Stimulated activated CD8-positive, alpha-beta memory T cell treated with anti-CD3 and anti-CD28 coated beads, Interleukin-7, amount 100 ng/mL, for 4 hours (primary cell): ENCODE results near the gene S100A11.

Experiments
- DNase-seq, 2 donors: peaks; one replicate each; pipeline ENCODE4 v3.0.0-alpha.2; 2020; ENCODE audit warnings: low read depth in 2 of 2

The S100A11 gene

GRCh38 chr1:152001631-152002584 is 34.9 kb downstream of the S100A11 start:
- peak; percentile 57 to 70 for DNase-seq

DNA sequence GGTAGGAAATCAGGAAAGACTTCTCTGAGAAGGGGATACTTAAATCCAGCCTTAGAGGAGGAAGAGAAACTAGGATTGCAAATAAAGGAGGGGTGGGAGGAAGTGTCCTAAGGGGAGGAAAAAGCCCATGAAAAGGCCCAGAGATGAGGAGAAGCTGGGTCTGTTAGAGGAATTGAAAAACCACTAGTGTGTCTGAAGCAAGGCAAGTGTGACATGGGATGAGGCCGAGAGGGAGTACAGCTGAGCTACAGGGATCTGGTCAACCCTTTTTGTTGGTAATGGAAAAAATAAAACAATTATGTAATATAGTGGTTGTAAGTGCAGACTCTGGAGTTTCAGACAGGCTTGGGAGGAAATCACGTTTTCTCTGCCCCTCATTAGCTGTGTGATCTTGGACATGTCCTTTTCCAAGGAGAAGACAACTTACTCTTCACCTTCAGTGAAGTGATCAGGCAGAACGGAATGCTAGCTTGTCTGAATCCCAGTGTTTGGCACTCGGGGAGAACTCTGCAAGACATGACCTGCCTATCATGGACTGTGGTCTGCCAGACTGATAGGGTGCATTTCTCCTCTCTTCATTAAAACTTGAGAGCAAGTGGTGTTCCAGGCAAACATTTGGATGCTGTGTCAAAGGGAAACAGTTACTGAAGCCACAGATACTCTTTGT is 35.7 kb downstream of the S100A11 start:
- DNase-seq = no peak

DNA sequence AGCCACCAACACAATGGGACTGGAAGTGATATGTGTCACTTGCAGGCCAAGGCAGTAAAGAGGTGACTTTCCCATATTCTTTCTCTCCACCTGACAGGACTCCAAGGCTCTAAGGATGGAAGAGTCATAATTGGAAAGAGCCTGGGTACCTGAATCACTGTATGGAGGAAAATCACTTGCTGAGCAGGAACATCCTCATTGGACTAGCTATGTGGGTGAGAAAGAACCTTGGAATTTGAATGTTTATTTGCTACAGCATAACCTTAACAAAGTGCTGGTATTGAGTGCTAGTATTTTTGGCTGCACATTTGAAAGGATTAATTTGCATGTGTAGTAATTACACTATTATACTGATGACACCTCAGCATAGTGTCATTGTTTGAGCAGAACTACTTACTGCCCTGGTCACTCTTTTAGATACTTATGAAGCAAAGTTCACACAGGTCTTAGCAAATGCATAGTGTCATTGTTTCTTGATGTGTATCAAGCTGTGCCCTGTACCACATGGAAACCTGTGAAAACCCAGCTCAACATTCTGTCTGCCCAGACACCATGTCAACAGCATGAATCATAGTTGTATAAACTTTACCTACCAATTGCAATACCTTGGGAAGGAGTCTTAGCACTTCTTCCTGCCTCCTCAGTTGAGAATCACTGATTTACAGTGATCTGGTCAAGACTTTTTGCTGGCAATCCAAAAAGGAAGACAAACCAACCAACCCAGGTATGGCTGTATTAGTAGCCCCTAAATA is 38.0 kb downstream of the S100A11 start:
- DNase-seq = no peak

DNA sequence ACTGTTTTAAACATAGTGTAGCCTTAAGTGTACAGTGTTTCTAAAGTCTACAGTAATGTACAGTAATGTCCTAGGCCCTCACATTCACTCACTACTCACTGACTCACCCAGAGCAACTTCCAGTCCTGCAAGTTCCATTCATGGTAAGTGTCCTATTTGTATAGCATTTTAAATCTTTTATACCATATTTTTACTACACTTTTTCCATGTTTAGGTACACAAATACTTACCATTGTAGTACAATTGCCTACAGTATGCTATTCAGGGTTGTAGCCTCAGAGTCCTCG is 39.6 kb downstream of the S100A11 start:
- DNase-seq = no peak

DNA sequence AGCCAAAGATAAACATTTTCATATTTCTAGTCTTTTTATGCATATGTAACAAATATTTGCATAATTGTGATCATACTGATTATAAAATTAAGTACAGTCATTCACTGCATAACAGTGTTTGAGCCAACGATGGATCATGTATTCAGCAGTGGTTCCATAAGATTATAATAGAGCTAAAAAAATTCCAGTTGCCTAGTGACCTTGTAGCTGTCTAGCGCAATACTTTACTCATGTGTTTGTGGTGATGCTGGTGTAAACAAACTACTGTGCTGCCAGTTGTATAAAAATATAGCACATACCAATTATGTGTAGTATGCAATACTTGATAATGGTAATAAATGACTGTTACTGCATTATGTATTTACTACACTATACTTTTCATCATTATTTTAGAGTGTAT is 41.0 kb downstream of the S100A11 start:
- no peak for DNase-seq

GRCh38 chr1:151994956-151995355 is 41.8 kb downstream of the S100A11 start:
- DNase-seq = no peak

GRCh38 chr1:151993734-151994496 is 42.9 kb downstream of the S100A11 start, which contains the start of gene S100A10:
TSS of gene S100A10 (minus strand) at chr1:151993859. CDS start at chr1:151986230, 7,629 bp downstream.
- DNase-seq = peak; percentile 52 to 80

GRCh38 chr1:151993084-151993733 is 43.6 kb downstream of the S100A11 start:
- no peak for DNase-seq

DNA sequence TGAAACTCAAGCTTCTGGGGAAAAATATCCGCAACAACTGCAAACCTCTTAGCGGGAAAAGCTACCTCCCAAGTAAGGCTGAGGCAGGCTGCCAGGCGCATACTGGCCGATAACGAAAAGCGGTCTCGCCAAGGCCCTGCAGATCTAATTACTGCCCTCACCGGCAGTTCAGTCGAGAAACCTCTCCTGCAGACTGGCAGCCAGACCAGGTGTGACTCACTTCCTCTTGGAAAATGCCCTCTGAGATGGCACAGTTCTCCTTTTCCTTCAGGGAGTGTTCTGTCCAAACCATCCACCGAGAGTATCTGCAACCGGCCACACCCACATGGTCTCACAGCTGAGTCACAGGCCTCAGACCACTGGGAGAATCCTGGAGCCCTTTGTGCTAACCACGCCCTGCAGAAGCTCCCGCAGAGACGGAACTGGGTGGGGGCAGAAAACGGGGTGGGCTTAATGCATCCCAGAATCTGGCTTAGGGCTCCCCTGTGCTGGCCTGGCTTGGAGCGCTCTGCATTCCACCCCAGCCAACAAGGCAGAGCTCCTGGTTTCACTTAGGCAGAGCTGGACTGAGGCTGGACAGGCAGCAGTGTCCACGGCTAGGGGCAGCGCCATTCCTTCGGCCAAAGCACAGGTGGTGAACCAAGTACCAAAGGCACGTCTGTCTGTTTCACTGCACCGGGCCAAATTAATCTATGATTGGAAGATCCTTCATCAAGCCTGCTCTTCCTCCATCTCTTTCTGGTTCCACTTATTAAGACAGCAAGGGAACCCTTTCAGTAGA is 44.3 kb downstream of the S100A11 start:
- peak in 1 of 2 donors; percentile 26 for DNase-seq

- DNase-seq = no peak
These were observed 45.0 kb downstream of the S100A11 start for GRCh38 chr1:151991663-151992302.

DNA sequence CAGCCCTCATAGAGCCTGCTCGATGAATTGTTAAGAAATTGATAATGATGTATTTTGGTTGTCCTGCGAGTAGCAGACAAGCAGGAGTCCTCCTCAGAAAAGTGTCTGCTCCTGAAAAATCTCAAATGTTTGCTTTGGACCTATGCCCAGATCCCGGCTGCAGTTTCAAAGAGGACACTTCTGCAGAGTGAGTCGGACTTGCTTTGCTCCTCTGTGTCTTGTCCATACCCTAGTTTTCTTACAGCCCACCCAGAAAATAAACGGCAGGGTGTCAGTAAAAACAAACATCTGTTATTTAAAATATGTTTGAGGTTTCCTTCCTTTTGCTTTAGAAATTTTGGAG is 46.0 kb downstream of the S100A11 start:
- DNase-seq = no peak

DNA sequence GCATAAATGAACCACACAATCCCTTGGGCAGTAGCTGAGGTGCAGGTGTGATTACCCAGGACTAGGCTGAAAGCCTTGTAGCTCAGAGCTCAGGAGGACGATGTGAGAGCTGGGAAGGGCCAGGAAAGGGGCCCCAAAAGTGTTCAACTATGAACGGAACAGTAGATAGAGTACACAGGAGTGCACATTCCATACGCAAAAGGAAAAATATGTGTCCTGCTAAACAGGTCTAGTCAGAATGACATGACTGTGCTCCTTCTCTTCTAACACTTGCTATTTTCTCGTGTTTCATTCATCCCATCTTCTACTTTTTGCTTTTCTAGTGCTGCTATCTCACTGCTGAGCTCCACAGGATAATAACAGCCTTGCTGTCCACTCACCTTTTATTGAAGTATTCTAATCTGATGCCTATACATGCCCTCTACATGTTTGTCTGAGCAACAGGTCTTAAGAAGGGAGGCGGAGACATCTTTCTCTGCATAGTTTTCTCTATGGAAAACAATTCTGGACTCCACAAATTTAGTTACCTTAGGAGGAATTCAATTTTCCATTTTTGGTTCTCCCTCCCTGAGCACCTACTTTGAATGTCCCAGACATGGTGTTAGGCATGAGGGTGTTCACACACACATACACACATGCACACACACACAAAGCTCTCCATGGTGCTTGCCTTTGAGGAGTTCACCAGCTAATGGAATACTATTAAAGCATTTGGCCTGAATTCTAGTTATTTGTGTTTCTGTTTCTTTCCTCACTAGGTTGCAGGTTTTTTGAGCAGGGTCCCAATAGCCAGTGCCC is 46.5 kb downstream of the S100A11 start:
- no peak for DNase-seq

- peak in 1 of 2 donors; percentile 45 for DNase-seq
These were observed 47.5 kb downstream of the S100A11 start for GRCh38 chr1:151989211-151989862.

GRCh38 chr1:151988405-151988923 is 48.3 kb downstream of the S100A11 start:
- no peak for DNase-seq

DNA sequence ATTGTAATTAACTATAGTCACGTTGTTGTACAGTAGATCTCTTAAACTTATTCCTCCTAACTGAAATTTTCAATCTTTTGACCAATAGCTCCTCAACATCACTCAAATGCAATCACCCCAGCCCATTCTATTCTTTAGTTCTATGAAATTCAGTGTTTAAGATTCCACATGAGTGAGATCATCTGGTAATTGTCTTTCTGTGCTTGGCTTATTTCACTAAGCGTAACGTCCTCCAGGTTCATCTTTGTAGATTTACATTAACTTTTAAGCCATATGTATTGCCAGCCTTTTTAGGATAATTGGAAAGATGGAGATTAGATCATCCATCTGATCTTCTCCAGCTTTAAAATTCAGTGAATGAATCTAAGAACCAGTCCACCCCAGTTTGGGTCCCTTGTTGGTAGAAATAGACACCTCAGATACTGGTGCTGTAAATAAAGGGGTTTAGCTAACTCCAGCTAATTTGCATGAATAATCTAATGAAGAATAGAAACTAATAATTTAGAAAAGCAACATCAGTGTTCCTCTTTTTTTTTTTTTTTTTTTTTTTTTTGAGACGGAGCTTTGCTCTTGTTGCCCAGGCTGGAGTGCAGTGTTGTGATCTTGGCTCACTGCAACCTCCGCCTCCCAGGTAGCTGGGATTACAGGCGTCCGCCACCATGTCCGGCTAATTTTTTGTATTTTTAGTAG is 50.2 kb downstream of the S100A11 start:
- DNase-seq = no peak

DNA sequence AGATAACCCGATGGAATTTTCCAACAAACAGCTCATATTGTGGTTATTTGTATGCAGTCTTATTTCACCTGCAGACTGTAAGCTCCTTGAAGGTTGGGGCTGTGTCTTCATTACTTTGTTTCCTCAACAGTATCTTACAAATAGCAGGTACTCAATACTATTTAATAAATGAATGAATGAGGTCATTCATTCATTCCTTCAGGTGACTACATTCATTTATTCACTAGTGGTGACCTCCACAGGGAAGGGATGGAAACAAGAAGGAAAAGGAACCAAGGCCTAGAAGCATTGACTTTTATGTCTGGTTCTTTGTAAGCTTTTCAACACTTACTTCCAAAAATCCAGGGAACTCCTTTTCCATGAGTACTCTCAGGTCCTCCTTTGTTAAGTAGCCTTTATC is 51.0 kb downstream of the S100A11 start:
- DNase-seq = no peak

- DNase-seq = no peak
These were observed 51.5 kb downstream of the S100A11 start for GRCh38 chr1:151985270-151985669.
